Muscle layer of colon (tissue), 2 donors: ENCODE results near the gene CBLN3.
"Not testable (repeated sequence)": the region's sequence is repeated elsewhere in the genome, so short reads cannot be mapped to it uniquely, and the experiment has no call there.

Experiments
- H3K27ac ChIP-seq: one replicate; pipeline ENCODE4 v1.7.0; 2013; ENCODE audit warnings: low read depth, mild to moderate bottlenecking, low read length, moderate library complexity
- H3K27me3 ChIP-seq, 2 donors: one replicate each; pipeline ENCODE4 v1.7.0; 2013; ENCODE audit warnings: low read length in 2 of 2, mild to moderate bottlenecking in 2 of 2; ENCODE audit not compliant: insufficient read depth in 2 of 2, control insufficient read depth in 1 of 2
- H3K36me3 ChIP-seq: one replicate; pipeline ENCODE4 v1.7.0; 2013; ENCODE audit warnings: mild to moderate bottlenecking, low read length; ENCODE audit not compliant: insufficient read depth
- H3K4me1 ChIP-seq: one replicate; pipeline ENCODE4 v1.7.0; 2013; ENCODE audit warnings: mild to moderate bottlenecking, low read length; ENCODE audit not compliant: insufficient read depth
- H3K4me3 ChIP-seq, 2 donors: one replicate each; pipeline ENCODE4 v1.7.0; 2013; ENCODE audit warnings: low read length in 2 of 2, low read depth in 1 of 2, mild to moderate bottlenecking in 1 of 2, moderate library complexity in 1 of 2
- H3K9ac ChIP-seq: one replicate; pipeline ENCODE4 v1.7.0; 2013; ENCODE audit warnings: low read length
- H3K9me3 ChIP-seq: one replicate; pipeline ENCODE4 v1.7.0; 2013; ENCODE audit warnings: mild to moderate bottlenecking, low read length
- donor health status: abdominal sarcoma.
- donor health status: Adenocarcinoma of cecum.

CBLN3 gene

GRCh38 chr14:24429395-24430142 is at the start of gene CBLN3, which contains the start of gene KHNYN:
CBLN3 (minus strand) TSS chr14:24429668; CDS start chr14:24429054, 614 bp downstream.
KHNYN (plus strand) TSS chr14:24429954; CDS start chr14:24430731, 777 bp downstream.
- Histone ChIP-seq H3K27me3 (no peaks in the 10 kb centered on the region), H3K4me3 (peak within 1 kb of the TSS; percentile 72 to 94), H3K4me1 (peaks cover 21% of the 10 kb centered on the region), H3K9me3 (no peaks in the 10 kb centered on the region), H3K9ac (peak within 1 kb of the TSS; percentile 100), H3K27ac (peak within 1 kb of the TSS; percentile 98), H3K36me3 (peaks cover 26% of the 10 kb centered on the region)

GRCh38 chr14:24475261-24475660 is 45.8 kb upstream of the CBLN3 start:
- Histone ChIP-seq H3K4me1 (no peaks in the 10 kb centered on the region), H3K9ac (no peak overlapping the region), H3K4me3 (no peak overlapping the region), H3K27ac (no peak overlapping the region), H3K36me3 (no peaks in the 10 kb centered on the region), H3K9me3 (no peaks in the 10 kb centered on the region), H3K27me3 (no peaks in the 10 kb centered on the region)

DNA sequence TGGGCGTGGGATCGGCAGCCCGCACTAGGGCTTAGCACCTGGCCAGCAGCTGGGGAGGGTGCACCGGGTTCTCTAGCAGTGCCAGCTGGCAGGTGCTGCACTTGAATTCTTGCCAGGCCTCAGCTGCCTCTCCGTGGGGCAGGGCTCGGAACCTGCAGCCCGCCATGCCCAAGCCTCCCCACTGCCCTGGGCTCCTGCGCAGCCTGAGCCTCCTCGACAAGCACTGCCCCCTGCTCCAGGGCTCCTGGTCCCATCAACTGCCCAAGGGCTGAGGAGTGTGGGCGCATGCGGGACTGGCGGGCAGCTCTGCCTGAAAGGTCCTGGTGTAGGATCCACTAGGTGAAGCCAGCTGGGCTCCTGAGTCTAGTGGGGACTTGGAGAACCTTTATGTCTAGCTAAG is 43.7 kb upstream of the CBLN3 start:
- no peaks in the 10 kb centered on the region for H3K9me3 ChIP-seq
- H3K36me3 ChIP-seq, result no peaks in the 10 kb centered on the region
- no peaks in the 10 kb centered on the region for H3K27me3 ChIP-seq
- no peak overlapping the region for H3K27ac ChIP-seq
- no peaks in the 10 kb centered on the region for H3K4me1 ChIP-seq
- H3K4me3 ChIP-seq, result no peak overlapping the region
- H3K9ac ChIP-seq, result no peak overlapping the region

- H3K27ac ChIP-seq, H3K4me1 ChIP-seq, H3K27me3 ChIP-seq, H3K9me3 ChIP-seq, H3K4me3 ChIP-seq, H3K36me3 ChIP-seq, H3K9ac ChIP-seq: not testable (repeated sequence)
Observed at GRCh38 chr14:24470450-24470849, 41.0 kb upstream of the CBLN3 start.

GRCh38 chr14:24465805-24466204 is 36.3 kb upstream of the CBLN3 start:
- no peaks in the 10 kb centered on the region for H3K4me1 ChIP-seq
- H3K4me3 ChIP-seq, result no peak overlapping the region
- H3K9ac ChIP-seq, result no peak overlapping the region
- H3K27ac ChIP-seq, result no peak overlapping the region
- no peaks in the 10 kb centered on the region for H3K36me3 ChIP-seq
- no peaks in the 10 kb centered on the region for H3K27me3 ChIP-seq
- no peaks in the 10 kb centered on the region for H3K9me3 ChIP-seq

DNA sequence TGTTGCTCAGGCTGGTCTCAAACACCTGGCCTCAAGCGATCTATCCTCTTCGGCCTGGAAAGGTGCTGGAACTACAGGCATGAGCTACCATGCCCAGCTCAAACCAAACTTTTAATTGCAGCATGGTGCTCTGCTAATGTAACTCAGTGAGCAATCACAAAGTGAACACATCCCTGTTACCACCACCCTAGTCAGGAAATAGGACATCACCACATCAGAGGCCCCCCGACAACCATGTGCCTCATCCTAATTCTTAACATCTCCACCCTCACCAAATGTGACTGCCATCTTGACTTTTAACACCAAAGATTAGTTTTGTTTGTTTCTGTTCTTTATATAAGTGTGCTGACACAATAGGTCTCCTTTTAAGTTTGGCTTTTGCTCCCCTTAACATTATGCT is 35.9 kb upstream of the CBLN3 start:
- Histone ChIP-seq H3K27me3 (no peaks in the 10 kb centered on the region), H3K9me3 (no peaks in the 10 kb centered on the region), H3K27ac (no peak overlapping the region), H3K4me3 (no peak overlapping the region), H3K4me1 (no peaks in the 10 kb centered on the region), H3K9ac (no peak overlapping the region), H3K36me3 (no peaks in the 10 kb centered on the region)

- Histone ChIP-seq H3K9me3 (no peaks in the 10 kb centered on the region), H3K4me3 (no peak overlapping the region), H3K9ac (no peak overlapping the region), H3K27ac (no peak overlapping the region), H3K27me3 (no peaks in the 10 kb centered on the region), H3K4me1 (no peaks in the 10 kb centered on the region), H3K36me3 (no peaks in the 10 kb centered on the region)
Observed at GRCh38 chr14:24463884-24464785, 34.7 kb upstream of the CBLN3 start.

- Histone ChIP-seq H3K4me1 (no peaks in the 10 kb centered on the region), H3K4me3 (no peak overlapping the region), H3K36me3 (no peaks in the 10 kb centered on the region), H3K9ac (no peak overlapping the region), H3K27me3 (no peaks in the 10 kb centered on the region), H3K9me3 (no peaks in the 10 kb centered on the region), H3K27ac (no peak overlapping the region)
Observed at GRCh38 chr14:24463017-24463883, 33.8 kb upstream of the CBLN3 start.

DNA sequence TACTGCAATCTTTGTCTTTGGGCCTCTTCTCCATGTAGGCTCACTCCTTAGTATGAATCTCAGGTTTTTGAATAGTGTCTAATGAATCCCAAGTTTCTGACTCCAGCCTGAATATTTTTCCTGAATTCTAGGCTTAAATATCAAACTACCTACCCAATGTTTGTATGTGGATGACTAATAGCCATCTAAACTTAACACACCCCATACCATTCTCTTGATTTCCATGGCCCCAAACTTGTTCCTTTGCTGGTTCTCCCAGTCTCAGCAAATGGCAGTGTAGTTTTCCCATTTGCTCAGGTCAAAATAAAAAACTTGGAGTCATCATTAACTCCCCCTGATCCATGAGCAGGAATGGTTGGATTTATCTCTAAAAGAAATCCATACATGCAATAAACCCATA is 31.9 kb upstream of the CBLN3 start:
- no peaks in the 10 kb centered on the region for H3K9me3 ChIP-seq
- H3K4me3 ChIP-seq, result no peak overlapping the region
- H3K36me3 ChIP-seq, result no peaks in the 10 kb centered on the region
- H3K4me1 ChIP-seq, result no peaks in the 10 kb centered on the region
- H3K27me3 ChIP-seq, result no peaks in the 10 kb centered on the region
- H3K9ac ChIP-seq, result no peak overlapping the region
- H3K27ac ChIP-seq, result no peak overlapping the region

DNA sequence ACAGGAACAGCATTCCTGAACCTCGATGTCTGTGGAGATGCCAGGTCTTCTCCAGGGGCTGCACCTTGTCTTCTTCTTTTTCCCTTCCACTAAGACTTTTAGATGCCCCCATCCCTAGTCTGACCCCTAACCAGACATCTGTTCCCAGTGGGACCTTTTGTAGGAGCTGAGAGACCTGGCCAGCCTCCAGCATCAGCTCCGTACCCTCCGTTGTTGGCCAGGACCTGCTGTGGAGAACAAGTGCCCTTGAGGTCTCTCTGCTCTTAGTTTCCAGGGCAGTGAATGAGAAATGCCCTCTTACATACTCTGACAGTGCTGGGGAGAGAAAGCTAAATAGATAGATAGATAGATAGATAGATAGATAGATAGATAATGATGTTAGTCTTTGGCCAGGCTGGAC is 29.9 kb upstream of the CBLN3 start:
- no peak overlapping the region for H3K4me3 ChIP-seq

GRCh38 chr14:24458736-24459135 is 29.3 kb upstream of the CBLN3 start:
- H3K27ac ChIP-seq, result no peak overlapping the region
- no peaks in the 10 kb centered on the region for H3K36me3 ChIP-seq
- no peaks in the 10 kb centered on the region for H3K9me3 ChIP-seq
- H3K4me1 ChIP-seq, result no peaks in the 10 kb centered on the region
- no peak overlapping the region for H3K4me3 ChIP-seq
- H3K9ac ChIP-seq, result no peak overlapping the region
- H3K27me3 ChIP-seq, result no peaks in the 10 kb centered on the region

More for the DNA sequence above, 29.9 kb upstream of the CBLN3 start:
- no peaks in the 10 kb centered on the region for H3K9me3 ChIP-seq
- H3K36me3 ChIP-seq, result no peaks in the 10 kb centered on the region
- no peak overlapping the region for H3K9ac ChIP-seq
- no peaks in the 10 kb centered on the region for H3K4me1 ChIP-seq
- H3K27me3 ChIP-seq, result no peaks in the 10 kb centered on the region
- no peak overlapping the region for H3K27ac ChIP-seq
